ENCODE results near the gene MELTF. TPM values are rescaled to one million over a fixed set of nuclear protein-coding genes. Genes with fewer than 3 reads are reported as not detected.
A peak's percentile ranks its signal among the peaks of the same experiment; 100 is the strongest.

The MELTF gene
- total and polyA plus RNA-seq, 9 of the 15 experiments (the other 6 are each of a cell fraction or from before 2014, with no cell fraction given): 0.35 to 10.5 (median 4.5) TPM

DNA sequence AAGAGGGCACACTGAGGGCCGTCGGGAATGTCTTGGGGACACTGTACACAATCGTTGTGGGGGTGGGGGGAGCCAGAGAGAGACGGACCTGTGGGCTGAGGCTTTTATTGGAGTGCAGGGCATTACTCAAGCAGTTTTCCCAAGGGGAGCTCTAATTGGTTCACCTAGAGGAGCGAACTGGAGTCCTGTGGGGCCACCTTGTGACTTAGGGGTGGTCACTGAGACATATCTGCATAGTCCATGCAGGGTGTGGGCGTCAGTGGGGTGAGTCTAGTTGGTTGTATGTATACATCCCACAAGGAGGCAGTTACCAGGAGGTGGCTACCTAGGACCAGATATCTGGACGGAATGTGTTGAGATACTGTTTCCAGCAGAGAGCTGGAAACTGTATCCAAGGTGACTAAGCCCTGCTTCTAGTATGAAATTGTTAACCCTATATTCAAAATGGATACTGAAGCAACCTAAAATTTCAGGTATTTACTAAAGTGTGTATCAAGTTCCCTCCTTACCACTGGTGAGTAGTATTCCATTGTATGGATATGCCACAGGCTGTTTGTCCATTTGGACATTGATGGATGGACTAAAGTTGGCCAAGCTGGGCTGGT is 58.4 kb downstream of the MELTF start (continued):
- TF ChIP-seq CBX3 (IDR thresholded peaks at IDR 0.05; ENCODE audit: borderline replicate concordance in 1 of 2, low read length in 2 of 2) (peak in 1 of 2 experiments; percentile 72; a peak in 2 of 3 replicates), GATA2 (CRISPR knock-in tag; IDR thresholded peaks at IDR 0.05) (no peak), PCBP1 (IDR thresholded peaks at IDR 0.05; ENCODE audit: low read depth, low read length, poor library complexity, severe bottlenecking) (no peak), STAT5B (CRISPR knock-in tag; IDR thresholded peaks at IDR 0.05) (no peak), ZNF76 (CRISPR knock-in tag; IDR thresholded peaks at IDR 0.05; ENCODE audit: borderline replicate concordance) (no peak), SAP30 (IDR thresholded peaks at IDR 0.05; ENCODE audit: borderline replicate concordance, insufficient read depth, low read depth, low read length, poor library complexity, severe bottlenecking) (no peak), HSF4 (CRISPR knock-in tag; IDR thresholded peaks at IDR 0.05; ENCODE audit: borderline replicate concordance) (no peak), TAF1 (IDR thresholded peaks at IDR 0.05; ENCODE audit: control insufficient read depth, extremely low read depth, insufficient read depth, low read length, severe bottlenecking) (peak; percentile 16), MYNN (IDR thresholded peaks at IDR 0.05) (peak; percentile 91), MYNN (CRISPR knock-in tag; IDR thresholded peaks at IDR 0.05) (no peak), PHB (CRISPR knock-in tag; IDR thresholded peaks at IDR 0.05) (no peak), EGR1 (conservative IDR thresholded peaks at IDR 0.05) (peak; percentile 89)
- TF ChIP-seq, protein P1, sequence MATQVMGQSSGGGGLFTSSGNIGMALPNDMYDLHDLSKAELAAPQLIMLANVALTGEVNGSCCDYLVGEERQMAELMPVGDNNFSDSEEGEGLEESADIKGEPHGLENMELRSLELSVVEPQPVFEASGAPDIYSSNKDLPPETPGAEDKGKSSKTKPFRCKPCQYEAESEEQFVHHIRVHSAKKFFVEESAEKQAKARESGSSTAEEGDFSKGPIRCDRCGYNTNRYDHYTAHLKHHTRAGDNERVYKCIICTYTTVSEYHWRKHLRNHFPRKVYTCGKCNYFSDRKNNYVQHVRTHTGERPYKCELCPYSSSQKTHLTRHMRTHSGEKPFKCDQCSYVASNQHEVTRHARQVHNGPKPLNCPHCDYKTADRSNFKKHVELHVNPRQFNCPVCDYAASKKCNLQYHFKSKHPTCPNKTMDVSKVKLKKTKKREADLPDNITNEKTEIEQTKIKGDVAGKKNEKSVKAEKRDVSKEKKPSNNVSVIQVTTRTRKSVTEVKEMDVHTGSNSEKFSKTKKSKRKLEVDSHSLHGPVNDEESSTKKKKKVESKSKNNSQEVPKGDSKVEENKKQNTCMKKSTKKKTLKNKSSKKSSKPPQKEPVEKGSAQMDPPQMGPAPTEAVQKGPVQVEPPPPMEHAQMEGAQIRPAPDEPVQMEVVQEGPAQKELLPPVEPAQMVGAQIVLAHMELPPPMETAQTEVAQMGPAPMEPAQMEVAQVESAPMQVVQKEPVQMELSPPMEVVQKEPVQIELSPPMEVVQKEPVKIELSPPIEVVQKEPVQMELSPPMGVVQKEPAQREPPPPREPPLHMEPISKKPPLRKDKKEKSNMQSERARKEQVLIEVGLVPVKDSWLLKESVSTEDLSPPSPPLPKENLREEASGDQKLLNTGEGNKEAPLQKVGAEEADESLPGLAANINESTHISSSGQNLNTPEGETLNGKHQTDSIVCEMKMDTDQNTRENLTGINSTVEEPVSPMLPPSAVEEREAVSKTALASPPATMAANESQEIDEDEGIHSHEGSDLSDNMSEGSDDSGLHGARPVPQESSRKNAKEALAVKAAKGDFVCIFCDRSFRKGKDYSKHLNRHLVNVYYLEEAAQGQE (IDR thresholded peaks at IDR 0.05; ENCODE audit: borderline replicate concordance): peak; percentile 16; the same call in 1 of the 2 replicates
- TF ChIP-seq, protein P1 (CRISPR knock-in tag; IDR thresholded peaks at IDR 0.05; ENCODE audit: low read depth): no peak
- TF ChIP-seq, protein P2, sequence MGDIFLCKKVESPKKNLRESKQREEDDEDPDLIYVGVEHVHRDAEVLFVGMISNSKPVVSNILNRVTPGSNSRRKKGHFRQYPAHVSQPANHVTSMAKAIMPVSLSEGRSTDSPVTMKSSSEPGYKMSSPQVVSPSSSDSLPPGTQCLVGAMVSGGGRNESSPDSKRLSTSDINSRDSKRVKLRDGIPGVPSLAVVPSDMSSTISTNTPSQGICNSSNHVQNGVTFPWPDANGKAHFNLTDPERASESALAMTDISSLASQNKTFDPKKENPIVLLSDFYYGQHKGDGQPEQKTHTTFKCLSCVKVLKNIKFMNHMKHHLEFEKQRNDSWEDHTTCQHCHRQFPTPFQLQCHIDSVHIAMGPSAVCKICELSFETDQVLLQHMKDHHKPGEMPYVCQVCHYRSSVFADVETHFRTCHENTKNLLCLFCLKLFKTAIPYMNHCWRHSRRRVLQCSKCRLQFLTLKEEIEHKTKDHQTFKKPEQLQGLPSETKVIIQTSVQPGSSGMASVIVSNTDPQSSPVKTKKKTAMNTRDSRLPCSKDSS (IDR thresholded peaks at IDR 0.05; ENCODE audit: low read depth, partially characterized antibody): no peak
- TF ChIP-seq, protein P3, sequence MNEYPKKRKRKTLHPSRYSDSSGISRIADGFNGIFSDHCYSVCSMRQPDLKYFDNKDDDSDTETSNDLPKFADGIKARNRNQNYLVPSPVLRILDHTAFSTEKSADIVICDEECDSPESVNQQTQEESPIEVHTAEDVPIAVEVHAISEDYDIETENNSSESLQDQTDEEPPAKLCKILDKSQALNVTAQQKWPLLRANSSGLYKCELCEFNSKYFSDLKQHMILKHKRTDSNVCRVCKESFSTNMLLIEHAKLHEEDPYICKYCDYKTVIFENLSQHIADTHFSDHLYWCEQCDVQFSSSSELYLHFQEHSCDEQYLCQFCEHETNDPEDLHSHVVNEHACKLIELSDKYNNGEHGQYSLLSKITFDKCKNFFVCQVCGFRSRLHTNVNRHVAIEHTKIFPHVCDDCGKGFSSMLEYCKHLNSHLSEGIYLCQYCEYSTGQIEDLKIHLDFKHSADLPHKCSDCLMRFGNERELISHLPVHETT (CRISPR knock-in tag; conservative IDR thresholded peaks at IDR 0.05 in 1 of 2, IDR thresholded peaks at IDR 0.05 in 1 of 2): no peak

All from K562 (cell line).